GM19452 (cell line): Measurements from ENCODE around the gene ACTL10.
A peak's percentile ranks its signal among the peaks of the same experiment; 100 is the strongest.
"Not testable (repeated sequence)": the region's sequence is repeated elsewhere in the genome, so short reads cannot be mapped to it uniquely, and the experiment has no call there.

Source experiments
- ATAC-seq: cut with Tn5 transposase; IDR thresholded peaks from one replicate; pipeline ENCODE4 v1.9.1; 2021; ENCODE audit not compliant: unreplicated experiment

Gene ACTL10

DNA sequence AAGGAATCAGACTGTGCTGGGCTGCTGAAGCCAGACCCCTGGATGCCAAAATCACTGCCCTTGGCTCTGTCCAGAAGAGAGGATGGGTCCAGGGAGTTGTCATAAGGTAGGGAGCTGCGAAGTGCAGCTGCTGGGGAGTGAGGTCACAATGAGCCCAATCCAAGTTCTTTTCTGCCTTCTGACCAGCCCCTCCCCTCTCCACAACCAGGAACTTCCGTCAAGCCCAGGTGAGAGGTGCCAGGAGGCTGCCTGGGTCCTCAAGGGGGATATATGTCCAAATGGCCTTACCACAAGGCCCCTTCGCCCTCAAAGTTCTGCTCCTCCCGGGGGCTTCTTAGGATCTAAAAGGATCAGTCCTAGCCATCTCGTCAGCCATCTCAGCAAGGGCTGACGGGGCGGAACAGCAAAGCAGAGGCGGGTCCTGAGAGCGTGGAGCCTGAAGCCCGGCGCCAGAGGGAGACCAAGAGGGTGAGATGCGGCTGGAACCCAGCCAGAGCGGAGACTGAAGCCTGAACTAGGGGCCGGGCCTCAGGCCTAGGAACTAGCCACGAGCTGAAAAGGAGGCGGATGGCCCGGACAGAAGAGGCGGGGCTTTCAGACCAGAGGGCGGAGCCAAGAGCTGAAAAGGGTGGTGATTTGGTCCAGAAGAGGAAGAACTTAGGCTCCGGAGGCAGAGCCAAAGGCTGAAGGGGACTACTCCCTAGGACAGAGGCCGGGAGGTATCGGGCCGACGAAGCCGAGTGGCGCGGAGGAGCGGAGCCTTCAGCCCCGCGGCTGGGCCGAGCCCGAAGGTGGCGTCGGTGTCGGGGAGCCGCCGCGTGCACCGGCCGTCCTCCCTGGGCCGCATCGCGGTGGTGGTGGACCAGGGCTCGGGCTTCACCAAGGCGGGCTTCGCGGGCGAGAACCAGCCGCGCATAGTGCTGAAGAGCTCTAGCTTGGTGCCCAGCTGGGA, at the start of gene ACTL10:
TSS of gene ACTL10 (plus strand) at position 651 of the 952 bp plus-strand sequence. CDS start 555 bp downstream, outside the sequence.
- peak; percentile 56 for ATAC-seq

DNA sequence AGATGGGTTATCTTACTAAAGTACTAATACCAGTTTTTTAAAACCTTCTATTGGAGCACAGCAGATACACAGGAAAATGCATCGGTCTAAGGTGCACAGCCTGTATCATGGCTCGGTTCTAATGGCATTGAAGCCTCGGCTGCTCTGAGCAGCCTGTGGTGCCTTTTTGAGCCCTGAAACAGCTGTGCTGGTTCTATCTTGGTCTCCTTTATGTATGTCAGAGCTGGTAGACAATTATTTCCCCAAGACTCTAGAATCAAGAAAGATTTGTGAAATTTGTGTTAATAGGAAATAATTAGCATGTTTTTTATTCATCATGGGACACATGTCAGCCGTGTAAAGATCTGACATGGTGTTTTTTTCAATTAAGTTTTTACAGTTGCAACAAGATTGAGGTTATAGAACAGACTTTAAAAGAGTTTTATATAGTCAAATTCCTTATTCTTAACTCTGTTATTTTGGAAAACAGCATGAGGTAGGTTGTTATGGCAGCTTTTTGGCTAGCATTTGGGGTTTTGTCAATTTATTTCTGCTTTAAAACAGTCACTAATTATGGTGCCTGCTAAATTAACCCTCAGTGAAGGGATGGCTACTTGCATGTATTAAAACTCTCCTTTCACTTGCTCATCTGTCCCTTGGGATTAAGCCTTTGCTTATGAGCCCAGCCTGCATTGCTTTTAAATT, 44.9 kb upstream of the ACTL10 start:
- ATAC-seq, result no peak

DNA sequence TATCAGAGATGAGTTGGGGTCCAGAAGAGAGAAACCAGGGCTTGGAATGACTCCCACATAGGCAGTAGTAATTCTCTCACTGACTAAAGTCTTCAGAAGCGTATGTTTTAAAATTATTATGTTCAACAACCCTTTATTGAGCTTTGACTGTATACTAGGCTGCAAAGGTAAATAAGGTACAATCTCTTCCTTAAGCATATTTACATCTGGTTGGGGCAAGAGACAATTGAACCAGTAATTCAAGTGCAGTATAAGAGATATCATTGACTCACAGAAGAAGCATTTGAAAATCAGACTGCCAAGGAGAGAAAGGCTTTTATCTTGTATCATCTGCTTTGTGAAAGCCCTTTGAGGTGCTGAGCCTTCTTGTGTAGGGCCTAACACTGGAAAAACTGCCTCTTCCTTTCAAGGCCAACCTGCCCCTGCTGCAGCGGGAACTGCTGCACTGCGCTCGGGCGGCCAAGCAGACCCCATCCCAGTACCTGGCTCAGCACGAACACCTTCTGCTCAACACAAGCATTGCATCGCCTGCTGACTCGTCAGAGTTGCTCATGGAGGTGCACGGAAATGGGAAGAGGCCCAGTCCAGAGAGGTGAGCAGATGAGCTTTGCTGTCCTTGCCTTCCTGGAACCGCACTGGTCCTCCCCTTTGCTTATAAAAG, 43.9 kb upstream of the ACTL10 start:
- ATAC-seq, result no peak

DNA sequence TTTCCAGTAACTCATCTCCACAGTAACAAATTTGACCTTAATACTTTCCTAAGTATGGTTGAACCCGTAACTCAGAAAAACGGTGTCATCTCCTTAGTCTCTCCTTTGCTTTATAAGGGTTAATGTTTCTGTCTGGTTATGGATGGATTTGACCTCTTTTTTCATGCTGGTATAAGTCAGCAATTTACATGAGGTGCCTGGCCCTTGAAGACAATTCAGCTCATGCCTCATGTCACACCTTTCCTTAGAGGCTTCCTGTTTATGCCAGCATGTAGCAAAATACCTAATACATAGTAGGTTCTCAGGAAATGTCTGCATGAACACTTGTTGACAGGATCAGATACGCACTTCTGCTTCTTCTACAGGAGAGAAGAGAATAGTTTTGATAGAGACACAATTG, 42.3 kb upstream of the ACTL10 start:
- ATAC-seq, result no peak

DNA sequence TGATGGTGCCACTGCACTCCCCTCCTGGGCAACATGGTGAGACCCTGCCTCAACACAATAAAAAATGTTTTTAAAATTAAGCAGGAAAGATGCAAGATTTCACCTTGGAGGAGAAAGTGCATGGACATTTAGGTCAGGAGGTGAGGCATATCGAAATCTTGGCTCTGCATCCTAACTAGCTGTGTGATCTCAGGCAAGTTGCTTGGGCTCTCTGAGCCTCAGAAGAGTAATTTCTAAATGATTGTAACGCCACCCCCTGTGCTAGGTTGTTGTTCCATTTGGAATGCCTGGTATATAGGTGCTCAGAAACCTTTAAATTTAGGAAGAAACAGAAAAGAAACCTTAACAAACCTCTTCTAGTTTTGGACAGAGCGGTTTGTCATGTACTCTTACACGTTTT, 40.6 kb upstream of the ACTL10 start:
- ATAC-seq, result no peak

DNA sequence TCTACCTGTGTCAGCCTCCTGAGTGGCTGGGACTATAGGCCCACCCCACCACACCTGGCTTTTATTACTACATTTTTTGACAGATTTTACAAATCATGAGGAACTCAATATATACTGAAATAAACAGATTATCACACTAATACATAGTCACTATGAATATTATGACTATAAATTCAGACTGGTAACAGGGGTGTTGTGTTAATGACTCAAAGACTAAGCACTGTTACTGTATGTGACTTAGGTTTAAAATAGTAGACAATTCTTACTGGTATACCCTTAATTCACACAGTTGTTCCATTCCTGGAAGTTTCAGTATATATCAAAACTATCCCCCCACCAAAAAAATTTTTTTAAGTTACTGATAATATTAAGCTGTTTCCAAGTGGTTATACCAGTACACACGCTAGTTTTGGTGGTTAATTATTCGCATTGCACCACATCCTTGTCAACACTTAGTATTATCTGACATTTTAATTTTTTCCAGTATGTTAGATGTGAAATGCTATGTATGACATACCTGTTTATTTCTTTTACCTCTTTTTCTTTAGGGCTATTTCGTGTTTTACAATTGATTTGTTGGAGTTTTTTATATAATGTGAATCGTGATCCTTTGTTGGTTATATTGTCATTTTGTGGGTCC, 39.0 kb upstream of the ACTL10 start:
- no peak for ATAC-seq

DNA sequence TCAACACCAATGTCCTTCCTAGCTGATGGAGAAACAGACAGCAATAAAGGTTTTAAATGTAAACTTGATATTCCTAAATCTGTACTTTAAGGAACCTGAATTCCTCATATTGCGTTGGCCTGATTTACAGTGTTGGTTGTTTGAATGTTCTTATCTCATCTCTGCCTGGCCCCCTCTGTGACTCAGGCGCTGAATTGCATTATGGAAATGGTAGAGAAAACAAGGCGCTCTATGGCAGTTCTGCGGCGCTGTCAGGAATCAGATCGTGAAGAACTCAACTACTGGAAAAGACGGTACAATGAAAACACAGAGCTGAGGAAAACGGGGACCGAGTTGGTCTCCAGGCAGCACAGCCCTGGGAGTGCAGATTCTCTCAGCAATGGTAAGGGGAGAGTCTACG, 37.2 kb upstream of the ACTL10 start:
- no peak for ATAC-seq

DNA sequence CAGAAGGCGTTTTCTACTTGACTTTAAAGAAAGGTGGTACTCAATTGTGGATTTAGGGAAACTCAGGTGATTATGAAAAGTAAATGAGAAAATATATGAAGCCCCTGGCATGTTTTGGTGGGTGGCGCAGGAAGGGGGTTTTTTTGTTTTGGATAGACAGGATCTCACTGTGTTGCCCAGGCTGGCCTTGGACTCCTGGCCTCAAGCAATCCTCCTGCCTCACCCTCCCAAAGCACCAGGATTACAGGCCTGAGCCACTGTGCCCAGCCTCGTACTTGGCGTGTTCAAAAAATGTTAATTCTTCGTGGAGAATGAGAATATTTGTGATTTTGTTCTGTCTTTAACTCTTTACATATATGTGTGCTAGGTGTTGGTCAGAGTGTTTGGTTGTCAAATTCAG, 36.8 kb upstream of the ACTL10 start:
- no peak for ATAC-seq

DNA sequence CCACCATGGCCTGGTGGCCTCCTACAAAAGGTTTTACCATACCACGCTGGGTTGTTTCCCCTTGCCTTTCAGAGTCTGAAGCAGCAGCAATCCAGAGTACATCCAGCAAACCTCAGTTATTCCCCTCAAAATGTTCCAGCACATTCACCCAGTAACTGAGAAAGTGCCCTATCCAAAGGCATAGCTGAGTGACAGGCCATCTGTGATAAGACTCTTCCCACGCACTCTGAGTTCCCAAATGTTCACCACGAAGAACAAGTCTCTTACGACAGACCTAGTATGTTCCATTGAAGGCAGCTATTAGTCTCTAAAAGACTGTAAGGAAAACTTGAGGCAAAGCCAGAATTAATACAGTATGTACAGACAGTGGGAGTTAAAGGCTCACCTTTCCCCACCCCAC, 36.2 kb upstream of the ACTL10 start:
- no peak for ATAC-seq

DNA sequence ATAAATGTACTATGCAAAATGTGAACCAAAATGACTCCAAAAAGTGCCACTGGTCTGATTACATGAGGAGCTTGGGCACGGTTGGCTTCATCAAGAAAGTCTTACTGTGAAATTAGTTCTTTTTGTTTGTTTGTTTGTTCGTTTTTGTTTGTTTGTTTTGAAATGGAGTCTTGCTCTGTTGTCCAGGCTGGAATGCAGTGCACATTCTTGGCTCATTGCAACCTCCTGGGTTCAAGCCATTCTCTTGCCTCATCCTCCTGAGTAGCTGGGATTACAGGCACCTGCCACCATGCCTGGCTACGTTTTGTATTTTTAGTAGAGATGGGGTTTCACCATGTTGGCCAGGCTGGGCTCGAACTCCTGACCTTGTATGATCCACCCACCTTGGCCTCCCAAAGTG, 34.8 kb upstream of the ACTL10 start:
- ATAC-seq, result not testable (repeated sequence)

DNA sequence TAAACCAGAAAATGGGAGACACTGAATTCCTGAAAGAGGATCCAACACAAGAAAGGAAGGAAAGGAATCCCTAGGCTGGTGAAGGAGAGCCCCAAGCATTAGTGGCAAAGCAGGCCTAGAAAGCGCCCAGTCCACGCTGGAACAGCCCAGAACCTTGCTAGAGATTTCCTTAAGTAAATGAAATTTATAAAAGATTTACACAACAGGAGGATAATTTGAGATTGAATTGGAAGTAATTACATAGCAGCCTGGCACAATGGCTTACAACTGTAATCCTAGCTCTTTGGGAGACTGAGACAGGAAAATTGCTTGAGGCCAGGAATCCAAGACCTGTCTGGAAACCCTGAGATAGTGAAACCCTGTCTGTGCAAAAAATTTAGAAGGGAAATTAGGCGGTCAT, 31.4 kb upstream of the ACTL10 start:
- ATAC-seq, result no peak

DNA sequence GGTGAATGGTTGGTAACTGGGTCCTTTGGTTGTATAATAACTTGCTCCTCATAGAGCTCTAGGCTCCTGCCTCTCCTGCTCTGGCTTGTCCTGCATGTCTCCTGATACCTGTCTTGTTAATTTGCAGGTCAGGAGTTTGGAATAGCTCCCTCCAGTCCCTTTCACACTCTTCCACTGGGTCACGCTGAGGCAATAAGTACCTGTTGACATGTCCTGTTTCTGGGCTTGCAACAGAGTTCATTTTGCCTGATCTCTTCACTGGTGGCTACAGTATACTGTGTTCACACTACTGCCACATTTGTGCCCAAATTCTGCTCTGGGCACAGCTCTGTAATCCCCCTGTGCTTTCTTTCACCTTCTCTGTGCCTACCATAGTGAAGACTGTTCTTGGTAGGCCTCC, 30.0 kb upstream of the ACTL10 start:
- no peak for ATAC-seq

DNA sequence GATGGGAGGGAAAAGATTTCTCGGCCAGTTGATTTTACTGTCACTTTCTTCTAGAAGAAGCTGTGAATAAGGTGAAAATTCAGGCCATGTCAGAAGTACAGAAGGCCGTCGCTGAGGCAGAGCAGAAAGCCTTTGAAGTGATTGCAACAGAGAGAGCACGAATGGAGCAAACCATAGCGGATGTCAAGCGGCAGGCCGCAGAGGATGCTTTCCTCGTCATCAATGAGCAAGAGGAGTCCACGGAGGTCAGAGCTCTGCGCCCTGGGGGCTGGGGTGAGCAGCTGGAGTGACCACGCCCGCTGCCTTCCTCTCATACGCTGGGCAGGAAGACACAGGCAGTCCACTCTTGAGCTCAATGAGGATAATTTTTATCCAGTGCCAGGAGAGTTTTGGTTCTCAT, 26.5 kb upstream of the ACTL10 start:
- ATAC-seq, result no peak

DNA sequence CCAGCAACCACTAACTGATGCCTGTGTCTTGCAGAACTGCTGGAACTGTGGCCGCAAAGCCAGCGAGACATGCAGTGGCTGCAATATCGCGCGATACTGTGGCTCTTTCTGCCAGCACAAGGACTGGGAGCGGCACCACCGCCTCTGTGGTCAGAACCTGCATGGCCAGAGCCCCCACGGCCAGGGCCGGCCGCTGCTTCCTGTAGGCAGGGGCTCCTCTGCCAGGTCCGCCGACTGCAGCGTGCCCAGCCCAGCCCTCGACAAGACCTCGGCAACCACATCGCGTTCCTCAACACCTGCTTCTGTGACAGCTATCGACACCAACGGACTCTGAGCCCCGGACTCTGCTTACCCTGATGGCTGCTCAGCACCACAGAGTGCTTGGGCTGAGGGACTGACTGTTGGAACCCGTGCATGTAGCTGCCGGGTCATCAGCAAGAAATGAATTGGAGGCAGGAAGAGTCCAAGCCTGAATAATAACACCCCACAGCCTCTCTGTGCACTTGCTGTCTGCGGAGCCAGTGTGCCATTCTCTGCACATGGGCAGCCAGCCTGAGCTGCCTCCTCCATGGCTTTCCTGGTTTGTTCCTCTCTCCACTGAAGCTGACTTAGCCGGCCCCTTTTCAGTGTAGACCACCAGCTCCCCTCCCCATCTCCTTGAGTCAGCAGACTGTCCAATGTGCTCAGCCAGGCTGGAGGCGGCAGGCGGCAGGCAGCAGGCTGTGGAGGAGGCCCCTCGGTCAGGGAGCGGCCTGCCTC, 22.3 kb upstream of the ACTL10 start:
- ATAC-seq, result no peak

DNA sequence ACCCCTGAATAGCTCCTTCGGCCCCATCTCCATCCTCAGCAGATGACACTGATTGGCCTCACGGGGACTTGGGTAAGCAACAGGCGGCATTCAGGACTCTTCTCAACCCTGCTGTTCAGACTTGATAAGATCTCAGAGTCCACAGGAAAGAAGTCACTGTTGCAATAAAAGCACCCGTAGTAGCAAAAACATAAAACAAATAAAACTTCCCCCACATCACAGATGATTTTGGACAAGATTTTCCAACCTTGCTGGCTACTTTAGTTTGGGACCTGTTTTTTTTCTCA, 21.7 kb upstream of the ACTL10 start:
- ATAC-seq, result no peak

DNA sequence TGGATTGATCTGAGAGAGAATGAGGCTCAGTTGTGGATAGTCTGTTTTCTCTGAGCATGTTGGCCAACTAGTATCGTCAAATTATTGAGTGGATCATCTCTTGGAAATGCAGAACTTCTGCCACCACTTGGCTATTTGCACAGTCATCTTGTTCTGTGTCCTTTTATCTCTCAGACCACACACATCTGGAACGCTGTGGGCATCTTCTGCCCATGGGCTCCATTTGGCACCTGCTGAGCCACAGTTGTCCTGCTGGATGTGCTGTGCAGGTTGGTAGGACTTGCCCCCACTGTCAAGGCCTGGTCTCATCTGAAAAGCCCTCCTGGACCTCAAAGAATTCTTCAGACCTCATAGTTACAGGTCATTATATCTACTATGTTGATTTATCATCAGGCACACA, 21.3 kb upstream of the ACTL10 start:
- ATAC-seq, result no peak

DNA sequence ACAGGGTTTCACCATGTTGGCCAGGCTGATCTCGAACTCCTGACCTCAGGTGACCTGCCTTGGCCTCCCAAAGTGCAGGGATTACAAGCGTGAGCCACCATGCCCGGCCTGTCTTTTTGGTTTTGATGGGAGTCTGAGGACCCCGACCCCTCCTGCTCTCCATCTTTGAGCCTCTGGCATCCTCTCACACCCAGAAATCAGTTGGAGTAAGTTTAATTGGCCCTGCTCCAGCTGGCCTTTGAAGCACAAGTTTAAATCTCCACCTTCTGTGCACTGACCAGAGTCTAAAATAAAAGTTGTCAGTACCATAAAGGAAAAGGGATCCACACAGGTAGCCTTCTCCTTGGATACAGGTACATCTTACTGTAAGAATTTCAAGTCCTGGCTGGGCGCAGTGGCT, 20.6 kb upstream of the ACTL10 start:
- ATAC-seq, result no peak

DNA sequence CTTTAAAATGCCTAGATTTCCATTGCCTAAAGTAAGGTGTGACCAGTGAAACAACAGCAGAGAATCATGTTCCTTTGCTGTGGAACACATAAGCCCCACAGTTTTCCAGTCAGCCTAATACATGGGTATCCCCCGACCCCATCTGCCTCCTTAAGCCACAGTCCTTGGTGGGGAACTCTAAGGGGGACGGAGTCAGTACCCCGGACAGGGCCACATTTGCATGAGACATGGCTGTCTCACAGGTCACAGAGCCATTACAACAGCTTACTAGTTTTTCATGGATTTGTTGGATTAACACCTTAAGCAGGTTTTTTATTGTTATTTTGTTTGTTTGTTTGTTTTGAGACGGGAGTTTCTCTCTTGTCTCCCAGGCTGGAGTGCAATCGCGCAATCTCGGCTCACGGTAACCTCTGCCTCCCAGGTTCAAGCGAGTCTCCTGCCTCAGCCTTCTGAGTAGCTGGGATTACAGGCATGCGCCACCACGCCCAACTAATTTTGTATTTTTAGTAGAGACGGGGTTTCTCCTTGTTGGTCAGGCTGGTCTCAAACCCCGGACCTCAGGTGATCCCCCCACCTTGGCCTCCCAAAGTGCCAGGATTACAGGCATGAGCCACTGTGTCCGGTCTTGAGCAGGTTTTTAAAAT, 19.7 kb upstream of the ACTL10 start:
- not testable (repeated sequence) for ATAC-seq

DNA sequence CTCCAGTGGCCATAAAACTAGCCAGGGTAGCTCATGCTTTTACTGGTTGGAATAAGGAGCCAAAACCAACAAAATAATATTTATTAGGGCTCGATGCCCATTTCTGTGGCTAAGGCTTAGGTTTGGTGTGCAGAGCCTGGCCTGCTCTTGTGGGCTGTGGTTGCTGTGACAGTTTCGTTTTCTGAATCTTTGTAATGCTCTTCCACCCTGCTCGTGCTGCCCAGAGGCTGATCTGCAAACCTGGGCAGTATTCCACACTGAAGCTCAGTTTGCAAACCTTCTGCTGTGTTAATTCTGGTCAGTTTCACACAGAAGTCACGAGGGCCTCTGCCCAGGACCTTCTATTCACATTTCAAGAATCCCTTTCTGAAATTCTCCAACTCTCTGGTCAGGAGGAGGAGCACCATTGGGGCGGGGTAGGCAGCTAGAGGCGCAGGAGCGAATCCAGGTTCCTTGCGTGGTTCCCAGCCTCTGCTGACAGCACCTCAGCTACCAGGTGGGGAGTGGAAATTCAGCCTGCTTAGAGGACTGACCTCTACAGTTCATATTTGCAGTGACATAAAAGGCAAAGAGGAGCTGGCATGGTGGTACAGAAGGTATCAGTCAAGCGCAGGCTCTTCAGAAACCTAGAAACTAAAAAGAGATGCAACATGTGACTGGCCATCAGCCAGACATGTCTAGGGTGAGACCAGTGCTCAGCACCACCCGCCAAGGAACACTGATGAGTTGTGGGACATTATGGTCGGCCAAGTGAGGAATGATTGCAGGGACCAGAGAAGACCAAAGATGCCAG, 18.9 kb upstream of the ACTL10 start:
- ATAC-seq, result peak; percentile 75
